Endothelial cell of umbilical vein (primary cell): ENCODE measurements around the gene BAG3.

Experiments
- EZH2 ChIP-seq: IDR thresholded peaks from 2 replicates; pipeline ENCODE4 v1.6.1; 2012; ENCODE audit warnings: borderline replicate concordance, low read depth, mild to moderate bottlenecking, moderate library complexity, low read length, inconsistent platforms; ENCODE audit not compliant: severe bottlenecking
- FOS ChIP-seq: IDR thresholded peaks from 2 replicates; pipeline ENCODE4 v1.6.1; 2011; ENCODE audit warnings: mild to moderate bottlenecking, low read length, moderate library complexity, borderline replicate concordance; ENCODE audit not compliant: insufficient read depth
- GATA2 ChIP-seq: IDR thresholded peaks from 2 replicates; pipeline ENCODE4 v1.7.0; 2011; ENCODE audit warnings: low read depth, mild to moderate bottlenecking, moderate library complexity, mixed read lengths, low read length; ENCODE audit not compliant: insufficient read length, insufficient read depth
- MYC ChIP-seq: IDR thresholded peaks from one replicate; pipeline ENCODE4 v1.6.1; 2011; ENCODE audit warnings: mild to moderate bottlenecking, low read depth, low read length
- POLR2A ChIP-seq: IDR thresholded peaks from 2 replicates; pipeline ENCODE4 v1.6.1; 2012; ENCODE audit warnings: low read depth, mild to moderate bottlenecking, control low read depth, low read length
- TF ChIP-seq, protein P1 (sequence below), 2 donors: IDR thresholded peaks; 1 replicate in 1 of 2; 2 replicates in 1 of 2; pipeline ENCODE4 v1.5.1; 2011; ENCODE audit warnings: low read length in 2 of 2, mild to moderate bottlenecking in 2 of 2, moderate library complexity in 2 of 2, control low read depth in 1 of 2, inconsistent platforms in 1 of 2, low read depth in 1 of 2; ENCODE audit not compliant: insufficient read depth in 1 of 2; ENCODE audit errors: extremely low read depth in 1 of 2
- TF ChIP-seq, protein P2 (sequence below): IDR thresholded peaks from 2 replicates; pipeline ENCODE4 v1.6.1; 2011; ENCODE audit not compliant: insufficient read depth, insufficient read length

DNA sequence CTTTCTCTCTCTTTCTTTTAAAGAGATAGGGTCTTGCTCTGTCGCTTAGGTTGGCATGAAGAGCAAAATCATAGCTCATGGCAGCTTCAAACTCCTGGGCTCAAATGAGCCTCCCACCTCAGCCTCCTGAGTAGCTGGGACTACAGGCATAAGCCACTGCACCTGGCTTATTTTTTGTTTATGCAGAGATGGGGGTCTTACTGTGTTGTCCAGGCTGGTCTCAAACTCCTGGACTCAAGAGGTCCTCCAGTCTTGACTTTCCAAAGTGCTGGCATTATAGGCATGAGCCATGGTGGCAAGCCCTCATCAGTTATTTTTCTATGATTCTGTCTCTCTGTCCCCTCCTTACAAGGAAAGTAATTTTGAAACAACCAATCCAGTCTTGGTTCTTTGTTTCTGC, 1.1 kb upstream of the BAG3 start:
- TF ChIP-seq EZH2, result no peak
- TF ChIP-seq POLR2A, result no peak
- TF ChIP-seq, protein P1, sequence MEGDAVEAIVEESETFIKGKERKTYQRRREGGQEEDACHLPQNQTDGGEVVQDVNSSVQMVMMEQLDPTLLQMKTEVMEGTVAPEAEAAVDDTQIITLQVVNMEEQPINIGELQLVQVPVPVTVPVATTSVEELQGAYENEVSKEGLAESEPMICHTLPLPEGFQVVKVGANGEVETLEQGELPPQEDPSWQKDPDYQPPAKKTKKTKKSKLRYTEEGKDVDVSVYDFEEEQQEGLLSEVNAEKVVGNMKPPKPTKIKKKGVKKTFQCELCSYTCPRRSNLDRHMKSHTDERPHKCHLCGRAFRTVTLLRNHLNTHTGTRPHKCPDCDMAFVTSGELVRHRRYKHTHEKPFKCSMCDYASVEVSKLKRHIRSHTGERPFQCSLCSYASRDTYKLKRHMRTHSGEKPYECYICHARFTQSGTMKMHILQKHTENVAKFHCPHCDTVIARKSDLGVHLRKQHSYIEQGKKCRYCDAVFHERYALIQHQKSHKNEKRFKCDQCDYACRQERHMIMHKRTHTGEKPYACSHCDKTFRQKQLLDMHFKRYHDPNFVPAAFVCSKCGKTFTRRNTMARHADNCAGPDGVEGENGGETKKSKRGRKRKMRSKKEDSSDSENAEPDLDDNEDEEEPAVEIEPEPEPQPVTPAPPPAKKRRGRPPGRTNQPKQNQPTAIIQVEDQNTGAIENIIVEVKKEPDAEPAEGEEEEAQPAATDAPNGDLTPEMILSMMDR (IDR thresholded peaks at IDR 0.05; ENCODE audit: extremely low read depth in 1 of 2, insufficient read depth in 1 of 2, low read depth in 1 of 2, low read length in 2 of 2), result no peak
- TF ChIP-seq FOS, result no peak
- TF ChIP-seq, protein P2, sequence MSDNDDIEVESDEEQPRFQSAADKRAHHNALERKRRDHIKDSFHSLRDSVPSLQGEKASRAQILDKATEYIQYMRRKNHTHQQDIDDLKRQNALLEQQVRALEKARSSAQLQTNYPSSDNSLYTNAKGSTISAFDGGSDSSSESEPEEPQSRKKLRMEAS, result no peak
- no peak for TF ChIP-seq MYC
- no peak for TF ChIP-seq GATA2
